GM23338 (cell line): Measurements from ENCODE around the gene SCGB1D4. TPM values are rescaled to one million over a fixed set of nuclear protein-coding genes. Genes with fewer than 3 reads are reported as not detected.

Experiments used
- ATAC-seq: fragments of 200-7000 bp; cut with Tn5 transposase; 3 replicates; pipeline ENCODE4 v1.9.1; 2020
- DNase-seq: peaks from one replicate; pipeline ENCODE4 v3.0.0-alpha.2; 2015; ENCODE audit warnings: low spot score
- H2AFZ ChIP-seq: fragments of 200-600 bp; sonication (generic); 2 replicates; pipeline ENCODE4 v1.8.0; 2016; ENCODE audit warnings: antibody characterized with exemption, mild to moderate bottlenecking, moderate library complexity
- H3F3A ChIP-seq: fragments of 200-600 bp; sonication (generic); replicated peaks from 2 replicates; pipeline ENCODE4 v1.8.0; 2017; ENCODE audit warnings: antibody characterized with exemption, mixed run types, low read depth
- H3K27ac ChIP-seq: fragments of 200-600 bp; sonication (generic); 2 replicates; pipeline ENCODE4 v1.6.1; 2016; ENCODE audit warnings: low read depth
- H3K27me3 ChIP-seq: fragments of 200-600 bp; sonication (generic); 2 replicates; pipeline ENCODE4 v1.8.0; 2016; ENCODE audit warnings: mild to moderate bottlenecking, mixed run types, moderate library complexity; ENCODE audit not compliant: insufficient read depth
- H3K36me3 ChIP-seq: fragments of 200-600 bp; sonication (generic); 2 replicates; pipeline ENCODE4 v1.8.0; 2016; ENCODE audit warnings: mild to moderate bottlenecking; ENCODE audit not compliant: insufficient read depth
- H3K4me1 ChIP-seq: fragments of 200-600 bp; sonication (generic); 2 replicates; pipeline ENCODE4 v1.8.0; 2016; ENCODE audit warnings: mild to moderate bottlenecking, moderate library complexity; ENCODE audit not compliant: insufficient read depth
- H3K4me2 ChIP-seq: fragments of 200-600 bp; sonication (generic); 2 replicates; pipeline ENCODE4 v1.7.1; 2017; ENCODE audit warnings: mixed run types
- H3K4me3 ChIP-seq: fragments of 200-600 bp; sonication (generic); 2 replicates; pipeline ENCODE4 v1.6.1; 2016; ENCODE audit warnings: mixed run types
- H3K79me2 ChIP-seq: fragments of 200-600 bp; sonication (generic); replicated peaks from 2 replicates; pipeline ENCODE4 v1.8.0; 2017; ENCODE audit warnings: mild to moderate bottlenecking; ENCODE audit not compliant: insufficient read depth
- H3K9me2 ChIP-seq: fragments of 200-600 bp; sonication (generic); 2 replicates; pipeline ENCODE4 v1.8.0; 2017; ENCODE audit not compliant: insufficient read depth
- H4K20me1 ChIP-seq: fragments of 200-600 bp; sonication (generic); replicated peaks from 2 replicates; pipeline ENCODE4 v1.8.0; 2017; ENCODE audit warnings: mild to moderate bottlenecking; ENCODE audit not compliant: insufficient read depth
- H3K27ac Mint-ChIP-seq: 2 replicates; pipeline ENCODE4 v1.8.0; 2020; ENCODE audit warnings: inconsistent platforms, mild to moderate bottlenecking, moderate library complexity, mixed read lengths
- H3K27me3 Mint-ChIP-seq: 3 replicates; pipeline ENCODE4 v1.8.0; 2022; ENCODE audit warnings: low read depth, mild to moderate bottlenecking, moderate library complexity, mixed read lengths, inconsistent platforms; ENCODE audit not compliant: insufficient read depth, poor library complexity
- H3K36me3 Mint-ChIP-seq: 3 replicates; pipeline ENCODE4 v1.8.0; 2021; ENCODE audit warnings: low read depth, mild to moderate bottlenecking, inconsistent platforms, moderate library complexity, mixed read lengths
- H3K4me1 Mint-ChIP-seq: 3 replicates; pipeline ENCODE4 v1.8.0; 2020; ENCODE audit warnings: mild to moderate bottlenecking, inconsistent platforms, mixed read lengths
- H3K4me3 Mint-ChIP-seq: 3 replicates; pipeline ENCODE4 v1.8.0; 2021; ENCODE audit warnings: moderate library complexity, mild to moderate bottlenecking, inconsistent platforms, mixed read lengths
- H3K9me3 Mint-ChIP-seq: 3 replicates; pipeline ENCODE4 v1.8.0; 2020; ENCODE audit warnings: moderate library complexity, mild to moderate bottlenecking, inconsistent platforms, mixed read lengths
- CREB1 ChIP-seq: fragments of 250-450 bp; sonication (Bioruptor Pico); IDR thresholded peaks from 2 replicates; pipeline ENCODE4 v1.5.0; 2020; ENCODE audit warnings: low read depth, mild to moderate bottlenecking, moderate library complexity
- CTCF ChIP-seq, 2 experiments: fragments of 200-600 bp in 1 of 2; sonication (generic) in 1 of 2; conservative IDR thresholded peaks; 2 replicates each; pipeline versions ENCODE4 v1.5.1 to v1.6.1; 2016 to 2017; ENCODE audit warnings: antibody characterized with exemption in 2 of 2, low read depth in 2 of 2, mild to moderate bottlenecking in 2 of 2, moderate library complexity in 1 of 2
- EZH2 ChIP-seq: fragments of 200-600 bp; sonication (generic); IDR thresholded peaks from one replicate; pipeline ENCODE4 v1.8.0; 2017; ENCODE audit warnings: antibody characterized with exemption, mild to moderate bottlenecking, low read depth; ENCODE audit not compliant: unreplicated experiment
- JUNB ChIP-seq: IDR thresholded peaks from one replicate; pipeline ENCODE4 v1.6.1; 2016; ENCODE audit warnings: antibody characterized with exemption; ENCODE audit not compliant: unreplicated experiment
- POLR2AphosphoS5 ChIP-seq: IDR thresholded peaks from 2 replicates; pipeline ENCODE4 v1.6.1; 2016; ENCODE audit warnings: antibody characterized with exemption, low read depth
- REST ChIP-seq: IDR thresholded peaks from one replicate; pipeline ENCODE4 v1.6.1; 2018; ENCODE audit warnings: antibody characterized with exemption; ENCODE audit not compliant: unreplicated experiment
- ZNF114 ChIP-seq: fragments of 250-450 bp; sonication (Bioruptor Pico); IDR thresholded peaks from 2 replicates; pipeline ENCODE4 v1.5.0; 2020; ENCODE audit warnings: mild to moderate bottlenecking, moderate library complexity
- ZNF331 ChIP-seq: fragments of 250-450 bp; sonication (Bioruptor Pico); IDR thresholded peaks from 2 replicates; pipeline ENCODE4 v1.5.0; 2020; ENCODE audit warnings: low read depth, mild to moderate bottlenecking, moderate library complexity
- ZNF462 ChIP-seq: fragments of 250-450 bp; sonication (Bioruptor Pico); IDR thresholded peaks from 2 replicates; pipeline ENCODE4 v1.5.0; 2020; ENCODE audit warnings: mild to moderate bottlenecking, moderate library complexity
- polyA plus RNA-seq: library from polyadenylated mRNA; unstranded; fragments of >200 nt; fragmentation: Nextera tagmentation; extraction: Ambion mirVana; gene quantifications from 2 replicates; pipeline ENCODE4 v1.2.1, GENCODE V29; 2016
- total RNA-seq: library from RNA; depleted of rRNA; stranded (reverse); fragments of >200 nt; shearing (Covaris generic); gene quantifications from 2 replicates; pipeline ENCODE4 v1.2.3, GENCODE V29; 2014

The SCGB1D4 gene
- total and polyA plus RNA-seq, 2 experiments from 2014 or later, result not detected

GRCh38 chr11:62264004-62264403 lies 34.9 kb downstream of the SCGB1D4 start (continued):
- TF ChIP-seq ZNF462 (CRISPR knock-in tag) (no peak), CTCF (conservative IDR thresholded peaks at IDR 0.05; ENCODE audit: low read depth in 2 of 2) (no peak), JUNB (no peak), EZH2 (no peak), POLR2AphosphoS5 (no peak), ZNF114 (CRISPR knock-in tag) (no peak)

- TF ChIP-seq ZNF331 (CRISPR knock-in tag), result no peak
- no peak for TF ChIP-seq REST
- no peak for TF ChIP-seq CREB1 (CRISPR knock-in tag)
- ATAC-seq, result no peak; the same call in 2 of the 3 replicates
- H3K27ac ChIP-seq, result no peak overlapping the region
- no peaks in the 10 kb centered on the region for H3K27me3 ChIP-seq
- H3K4me2 ChIP-seq, result no peak overlapping the region
- H3K36me3 ChIP-seq, result no peaks in the 10 kb centered on the region
- H3K9me3 Mint-ChIP-seq, result no peaks in the 10 kb centered on the region
- H3K79me2 ChIP-seq, result no peaks in the 10 kb centered on the region
- no peaks in the 10 kb centered on the region for H4K20me1 ChIP-seq
- peaks cover 1% of the 10 kb centered on the region for H3K27me3 Mint-ChIP-seq
- no peak overlapping the region for H2AFZ ChIP-seq
- H3F3A ChIP-seq, result no peaks in the 10 kb centered on the region
- peak; percentile 61 for DNase-seq
- H3K4me1 ChIP-seq, result peaks cover 5% of the 10 kb centered on the region; the same call in 1 of the 2 replicates
- H3K36me3 Mint-ChIP-seq, result no peaks in the 10 kb centered on the region
- no peak overlapping the region for H3K27ac Mint-ChIP-seq
- no peak overlapping the region for H3K4me3 ChIP-seq
- no peak overlapping the region for H3K4me3 Mint-ChIP-seq
- peaks cover 6% of the 10 kb centered on the region for H3K9me2 ChIP-seq
- H3K4me1 Mint-ChIP-seq, result peaks cover 4% of the 10 kb centered on the region; the same call in 2 of the 3 replicates
These were observed 38.5 kb downstream of the SCGB1D4 start for GRCh38 chr11:62260261-62260953.
